Tongue (tissue), 2 donors: ENCODE measurements around the gene NCR2. TPM values are rescaled to one million over a fixed set of nuclear protein-coding genes. Genes with fewer than 3 reads are reported as not detected.

Source experiments
- DNase-seq: peaks from one replicate; pipeline ENCODE4 v3.0.0-alpha.2; 2015
- total RNA-seq: library from RNA; depleted of rRNA; stranded (reverse); fragments of >200 nt; gene quantifications from one replicate; pipeline ENCODE4 v1.2.3, GENCODE V29; 2014

The NCR2 gene
- total RNA-seq, 1 donor from 2014 or later, result not detected

GRCh38 chr6:41331401-41332150, 3.8 kb upstream of the NCR2 start:
- DNase-seq, result no peak

GRCh38 chr6:41332241-41332640, 3.2 kb upstream of the NCR2 start:
- DNase-seq, result peak; percentile 32

GRCh38 chr6:41332842-41333736, 2.3 kb upstream of the NCR2 start:
- DNase-seq, result no peak

GRCh38 chr6:41334482-41335040, 847 bp upstream of the NCR2 start:
- peak; percentile 21 for DNase-seq

- DNase-seq, result no peak
Observed at GRCh38 chr6:41335943-41336342, 535 bp downstream of the NCR2 start.

- DNase-seq, result peak; percentile 50
Observed at GRCh38 chr6:41336824-41337223, 1.4 kb downstream of the NCR2 start.

- DNase-seq, result no peak
Observed at GRCh38 chr6:41337709-41338108, 2.3 kb downstream of the NCR2 start.

GRCh38 chr6:41338659-41339058, 3.3 kb downstream of the NCR2 start:
- DNase-seq, result no peak

- DNase-seq, result no peak
Observed at GRCh38 chr6:41341580-41341979, 6.2 kb downstream of the NCR2 start.

- DNase-seq, result no peak
Observed at GRCh38 chr6:41342241-41342640, 6.8 kb downstream of the NCR2 start.

- no peak for DNase-seq
Observed at GRCh38 chr6:41343641-41344187, 8.3 kb downstream of the NCR2 start.

- DNase-seq, result no peak
Observed at GRCh38 chr6:41344876-41345275, 9.5 kb downstream of the NCR2 start.

- no peak for DNase-seq
Observed at GRCh38 chr6:41345901-41346300, 10.5 kb downstream of the NCR2 start.

GRCh38 chr6:41346441-41346840, 11.0 kb downstream of the NCR2 start:
- no peak for DNase-seq

- DNase-seq, result no peak
Observed at GRCh38 chr6:41347378-41348050, 12.1 kb downstream of the NCR2 start.

- DNase-seq, result no peak
Observed at GRCh38 chr6:41348934-41349333, 13.5 kb downstream of the NCR2 start.

GRCh38 chr6:41352396-41352795, 17.0 kb downstream of the NCR2 start:
- DNase-seq, result no peak

- DNase-seq, result no peak
Observed at GRCh38 chr6:41352907-41353306, 17.5 kb downstream of the NCR2 start.

- DNase-seq, result no peak
Observed at GRCh38 chr6:41353333-41353732, 17.9 kb downstream of the NCR2 start.

- DNase-seq, result no peak
Observed at GRCh38 chr6:41355952-41356351, 20.5 kb downstream of the NCR2 start.

- no peak for DNase-seq
Observed at GRCh38 chr6:41356825-41357224, 21.4 kb downstream of the NCR2 start.

GRCh38 chr6:41358503-41358902, 23.1 kb downstream of the NCR2 start:
- DNase-seq, result no peak
